Dendritic cell treated with granulocyte-macrophage colony-stimulating factor and Interleukin-4, amounts not matched to agents 40 ng/mL and 50 ng/mL, for 4 days (primary cell): ENCODE data around the gene CD5L.

Source experiments
- H3K27ac Mint-ChIP-seq: one replicate; pipeline ENCODE4 v1.8.0; 2022; ENCODE audit warnings: mild to moderate bottlenecking, mixed read lengths
- H3K27me3 Mint-ChIP-seq: one replicate; pipeline ENCODE4 v1.8.0; 2022; ENCODE audit warnings: mild to moderate bottlenecking, mixed read lengths
- H3K36me3 Mint-ChIP-seq: one replicate; pipeline ENCODE4 v1.8.0; 2022; ENCODE audit warnings: low read depth, mixed read lengths
- H3K4me1 Mint-ChIP-seq: one replicate; pipeline ENCODE4 v1.8.0; 2022; ENCODE audit warnings: low read depth, mixed read lengths
- H3K4me3 Mint-ChIP-seq: one replicate; pipeline ENCODE4 v1.8.0; 2022; ENCODE audit warnings: mild to moderate bottlenecking, moderate library complexity, mixed read lengths
- H3K9me3 Mint-ChIP-seq: one replicate; pipeline ENCODE4 v1.8.0; 2022; ENCODE audit warnings: mixed read lengths
- intact Hi-C: fragments of 100-400 bp; cut with micrococcal nuclease; formaldehyde crosslinking; loops from one replicate; pipeline ENCODE4 v1.15.0; 2022

CD5L gene

DNA sequence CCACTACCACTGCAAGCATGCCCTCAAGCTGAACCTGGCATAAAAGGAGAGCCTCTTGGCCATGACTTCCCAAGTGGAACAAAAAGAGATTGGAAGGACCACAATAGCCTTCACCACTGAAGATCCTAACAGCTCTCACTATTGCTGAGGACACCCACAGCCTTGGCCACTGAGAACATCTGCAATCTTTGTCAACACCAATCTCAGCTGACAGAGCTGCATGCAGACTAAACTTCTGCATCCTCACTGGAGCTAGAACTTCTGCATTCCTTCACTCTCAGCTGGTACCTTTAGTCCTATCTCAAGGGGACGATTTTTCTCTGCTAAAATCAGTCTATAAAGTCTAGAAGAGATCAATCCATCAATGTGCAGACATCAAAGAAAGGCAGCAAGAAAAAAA, 56.4 kb downstream of the CD5L start:
- no peaks in the 10 kb centered on the region for H3K36me3 Mint-ChIP-seq
- H3K27me3 Mint-ChIP-seq: peaks cover 2% of the 10 kb centered on the region
- no peak overlapping the region for H3K4me3 Mint-ChIP-seq
- H3K4me1 Mint-ChIP-seq: peaks cover 35% of the 10 kb centered on the region
- H3K9me3 Mint-ChIP-seq: peaks cover 7% of the 10 kb centered on the region
- H3K27ac Mint-ChIP-seq: no peak overlapping the region
- intact Hi-C loops: no loop called here

DNA sequence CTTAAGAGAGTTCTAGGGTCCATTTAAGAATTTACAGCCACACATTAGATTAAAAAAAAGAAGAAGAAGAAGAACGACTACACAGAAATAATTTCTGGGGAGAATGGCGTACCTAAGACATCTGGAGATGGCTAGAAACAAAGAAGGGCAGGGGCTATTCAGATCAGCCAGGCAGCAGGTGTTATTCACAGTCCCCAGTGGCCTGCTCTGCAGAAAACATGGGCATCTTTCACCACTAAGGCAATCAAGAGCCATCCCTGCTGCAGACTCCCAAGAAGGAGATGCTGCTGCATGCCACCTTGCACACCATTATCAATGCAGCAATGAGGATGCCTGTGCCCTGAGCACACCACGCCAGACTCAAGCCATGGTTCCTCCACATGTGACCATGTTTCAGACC, 56.8 kb downstream of the CD5L start:
- H3K27ac Mint-ChIP-seq: no peak overlapping the region
- peaks cover 35% of the 10 kb centered on the region for H3K4me1 Mint-ChIP-seq
- H3K9me3 Mint-ChIP-seq: peaks cover 7% of the 10 kb centered on the region
- no peaks in the 10 kb centered on the region for H3K36me3 Mint-ChIP-seq
- H3K27me3 Mint-ChIP-seq: peaks cover 2% of the 10 kb centered on the region
- intact Hi-C loops: no loop called here
- H3K4me3 Mint-ChIP-seq: no peak overlapping the region

DNA sequence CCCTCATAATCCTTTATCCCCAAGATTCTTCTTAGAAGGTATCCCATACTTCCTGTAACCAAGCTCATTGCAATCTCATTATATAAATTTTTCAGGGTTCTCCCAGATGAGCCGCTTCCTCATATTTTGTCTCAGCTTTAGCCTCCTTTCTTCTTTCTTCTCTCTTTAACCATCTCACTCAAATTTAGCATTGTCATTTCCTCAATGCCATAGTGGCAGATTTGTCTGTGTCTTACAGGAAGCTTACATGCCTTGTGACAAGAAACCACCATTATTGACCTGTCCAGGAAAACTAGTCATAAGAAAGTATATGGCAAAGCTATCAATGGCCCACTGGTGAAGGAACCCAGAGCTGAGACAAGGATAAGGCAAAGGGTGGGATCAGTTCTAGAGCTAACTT, 58.7 kb downstream of the CD5L start:
- intact Hi-C loops: no loop called here
- Mint-ChIP-seq H3K27ac (peak overlapping the region; percentile 26), H3K4me3 (no peak overlapping the region), H3K9me3 (peaks cover 7% of the 10 kb centered on the region), H3K4me1 (peaks cover 35% of the 10 kb centered on the region), H3K27me3 (peaks cover 2% of the 10 kb centered on the region), H3K36me3 (no peaks in the 10 kb centered on the region)

DNA sequence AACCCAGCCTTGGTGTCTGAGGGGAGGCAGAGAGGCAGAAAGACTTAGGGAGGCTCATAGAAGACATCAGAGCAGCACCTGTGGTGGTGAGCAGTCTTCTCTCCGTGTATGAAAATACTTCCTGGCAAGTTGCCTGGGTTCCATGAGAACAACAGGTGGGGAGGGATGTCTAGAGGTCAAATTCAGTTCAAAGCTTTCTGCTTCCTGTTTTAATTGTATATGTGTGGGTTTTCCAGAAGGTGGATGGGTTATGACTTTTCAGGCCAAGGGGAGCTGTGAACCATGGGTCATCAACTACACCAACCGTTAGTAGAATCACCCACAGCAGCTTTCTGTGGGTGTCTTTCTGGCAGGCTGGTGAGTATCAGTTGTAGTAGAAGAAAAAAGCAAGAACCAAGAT, 60.6 kb downstream of the CD5L start:
- intact Hi-C loops: no loop called here
- H3K9me3 Mint-ChIP-seq: no peaks in the 10 kb centered on the region
- H3K36me3 Mint-ChIP-seq: no peaks in the 10 kb centered on the region
- H3K27ac Mint-ChIP-seq: no peak overlapping the region
- H3K4me3 Mint-ChIP-seq: no peak overlapping the region
- peaks cover 35% of the 10 kb centered on the region for H3K4me1 Mint-ChIP-seq
- H3K27me3 Mint-ChIP-seq: peaks cover 8% of the 10 kb centered on the region
